ENCODE results near the gene MMS22L. TPM values are rescaled to one million over a fixed set of nuclear protein-coding genes. Genes with fewer than 3 reads are reported as not detected.

The MMS22L gene
- total and polyA plus RNA-seq, 11 donors = 0.61 to 6.6 (median 2.3) TPM

DNA sequence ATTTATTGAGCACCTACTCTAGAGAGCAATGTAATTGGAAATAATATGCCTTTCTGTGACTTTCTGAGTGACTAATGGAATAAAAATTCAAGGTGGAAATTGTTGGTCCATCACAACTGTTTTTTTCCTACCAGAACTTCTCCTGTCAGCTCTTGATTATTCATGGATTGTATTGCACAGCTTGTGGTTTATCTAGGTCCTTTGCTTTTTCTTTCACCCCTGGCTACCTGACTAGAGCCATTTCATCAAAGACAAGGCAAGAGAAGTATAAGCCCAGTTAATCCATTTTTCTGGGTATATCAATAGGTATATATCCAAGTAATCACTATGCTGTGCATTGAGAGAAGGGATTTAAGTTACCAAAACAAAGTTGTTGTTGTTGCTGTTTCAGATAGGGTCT, 168.4 kb downstream of the MMS22L start:
- Histone ChIP-seq H3K27ac (no peak overlapping the region), H3K4me3 (no peak overlapping the region), H3K36me3 (no peaks in the 10 kb centered on the region), H3K27me3 (no peaks in the 10 kb centered on the region), H3K4me1 (no peaks in the 10 kb centered on the region), H3K9me3 (peaks cover 0 to 10% (median 0%) of the 10 kb centered on the region in 12 donors)
- TF ChIP-seq CTCF (IDR thresholded peaks at IDR 0.05) (no peak), POLR2A (IDR thresholded peaks at IDR 0.05) (no peak)
- ATAC-seq (no peak), DNase-seq (no peak)
- intact Hi-C loops (cut with DNase I) = no loop called here

GRCh38 chr6:97113170-97113569, 169.8 kb downstream of the MMS22L start:
- Histone ChIP-seq H3K9me3 (peaks cover 0 to 10% (median 0%) of the 10 kb centered on the region in 12 donors), H3K4me3 (no peak overlapping the region), H3K27me3 (no peaks in the 10 kb centered on the region), H3K27ac (no peak overlapping the region), H3K36me3 (no peaks in the 10 kb centered on the region), H3K4me1 (no peaks in the 10 kb centered on the region)
- intact Hi-C loops (cut with DNase I) = no loop called here
- DNase-seq (no peak), ATAC-seq (no peak)
- WGBS, 4 donors = 83 to 97% (median 88%) methylated on average over 1 of the region's 1 CpG
- TF ChIP-seq CTCF (IDR thresholded peaks at IDR 0.05) (no peak), POLR2A (IDR thresholded peaks at IDR 0.05) (no peak)

GRCh38 chr6:97111243-97111642, 171.8 kb downstream of the MMS22L start:
- intact Hi-C loops (cut with DNase I) = no loop called here
- Histone ChIP-seq H3K27ac (no peak overlapping the region), H3K4me3 (no peak overlapping the region), H3K4me1 (no peaks in the 10 kb centered on the region), H3K27me3 (peaks cover 0 to 2% (median 0%) of the 10 kb centered on the region in 9 donors), H3K36me3 (no peaks in the 10 kb centered on the region), H3K9me3 (peaks cover 0 to 10% (median 0%) of the 10 kb centered on the region in 12 donors)
- DNase-seq (no peak), ATAC-seq (no peak)
- WGBS, 4 donors = 91 to 93% (median 91%) methylated on average over 8 of the region's 8 CpGs
- TF ChIP-seq POLR2A (IDR thresholded peaks at IDR 0.05) = no peak
- TF ChIP-seq CTCF (IDR thresholded peaks at IDR 0.05) = no peak

- no peak for ATAC-seq
Observed at GRCh38 chr6:97110626-97111025, 172.4 kb downstream of the MMS22L start.

More at GRCh38 chr6:97110626-97111025, 172.4 kb downstream of the MMS22L start:
- DNase-seq = no peak
- Histone ChIP-seq H3K27me3 (peaks cover 0 to 3% (median 0%) of the 10 kb centered on the region in 9 donors), H3K4me1 (no peaks in the 10 kb centered on the region), H3K4me3 (no peak overlapping the region), H3K27ac (no peak overlapping the region), H3K36me3 (no peaks in the 10 kb centered on the region), H3K9me3 (peaks cover 0 to 10% (median 0%) of the 10 kb centered on the region in 12 donors)
- intact Hi-C loops (cut with DNase I) = no loop called here
- 39 to 51% (median 43%) methylated on average over 6 of the region's 6 CpGs for WGBS, 4 donors
- no peak for TF ChIP-seq POLR2A (IDR thresholded peaks at IDR 0.05)
- TF ChIP-seq CTCF (IDR thresholded peaks at IDR 0.05) = no peak

Data from heart left ventricle (tissue), 16 donors.